SHP77 (cell line): Measurements from ENCODE around the gene SERPINA1.

Source experiments
- DNase-seq, 2 experiments: peaks; one replicate each; lab custom pipeline; 2025; lab: John Stamatoyannopoulos, UW

SERPINA1 gene

DNA sequence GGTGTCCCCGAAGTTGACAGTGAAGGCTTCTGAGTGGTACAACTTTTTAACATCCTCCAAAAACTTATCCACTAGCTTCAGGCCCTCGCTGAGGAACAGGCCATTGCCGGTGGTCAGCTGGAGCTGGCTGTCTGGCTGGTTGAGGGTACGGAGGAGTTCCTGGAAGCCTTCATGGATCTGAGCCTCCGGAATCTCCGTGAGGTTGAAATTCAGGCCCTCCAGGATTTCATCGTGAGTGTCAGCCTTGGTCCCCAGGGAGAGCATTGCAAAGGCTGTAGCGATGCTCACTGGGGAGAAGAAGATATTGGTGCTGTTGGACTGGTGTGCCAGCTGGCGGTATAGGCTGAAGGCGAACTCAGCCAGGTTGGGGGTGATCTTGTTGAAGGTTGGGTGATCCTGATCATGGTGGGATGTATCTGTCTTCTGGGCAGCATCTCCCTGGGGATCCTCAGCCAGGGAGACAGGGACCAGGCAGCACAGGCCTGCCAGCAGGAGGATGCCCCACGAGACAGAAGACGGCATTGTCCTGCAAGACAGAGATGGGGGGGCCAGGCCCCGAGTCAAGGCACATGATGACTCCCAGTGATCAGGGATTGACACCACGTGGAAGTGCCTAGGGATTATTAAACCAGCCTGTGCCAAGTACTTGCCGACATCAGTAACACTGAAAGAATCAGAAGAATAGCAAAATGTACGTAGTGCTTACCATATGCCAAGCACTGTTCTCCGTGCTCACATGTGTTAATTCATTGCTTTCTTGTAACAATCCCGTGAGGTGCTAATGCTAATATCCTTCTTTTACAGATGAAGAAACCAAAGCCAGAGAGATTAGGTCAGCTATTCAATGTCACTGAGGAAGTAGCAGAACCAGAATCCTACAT is 5.4 kb downstream of the SERPINA1 start:
- no peak for DNase-seq

DNA sequence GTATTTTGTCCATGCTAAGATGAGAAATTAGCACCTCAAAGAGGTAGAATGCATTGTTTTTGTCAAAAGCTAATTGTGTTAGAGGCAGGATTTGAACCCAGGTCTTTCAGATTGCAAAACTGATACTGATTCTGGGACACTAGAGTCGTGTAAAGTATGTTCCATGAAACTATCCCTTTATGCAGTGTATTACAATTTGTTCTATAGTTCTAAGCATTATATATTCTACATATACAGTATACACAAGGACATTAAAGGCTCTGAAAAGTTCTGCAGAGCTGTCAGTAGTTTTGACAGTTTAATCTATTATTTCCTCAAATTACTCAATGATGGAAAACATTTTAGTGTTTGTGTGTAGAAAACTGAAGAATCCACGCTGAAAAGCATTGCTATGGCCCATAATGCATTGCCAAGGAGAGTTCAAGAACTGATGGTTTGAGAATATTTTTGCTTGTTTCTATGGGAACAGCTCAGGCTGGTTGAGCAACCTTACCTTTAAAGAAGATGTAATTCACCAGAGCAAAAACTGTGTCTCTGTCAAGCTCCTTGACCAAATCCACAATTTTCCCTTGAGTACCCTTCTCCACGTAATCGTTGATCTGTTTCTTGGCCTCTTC is 6.2 kb downstream of the SERPINA1 start:
- no peak for DNase-seq

DNA sequence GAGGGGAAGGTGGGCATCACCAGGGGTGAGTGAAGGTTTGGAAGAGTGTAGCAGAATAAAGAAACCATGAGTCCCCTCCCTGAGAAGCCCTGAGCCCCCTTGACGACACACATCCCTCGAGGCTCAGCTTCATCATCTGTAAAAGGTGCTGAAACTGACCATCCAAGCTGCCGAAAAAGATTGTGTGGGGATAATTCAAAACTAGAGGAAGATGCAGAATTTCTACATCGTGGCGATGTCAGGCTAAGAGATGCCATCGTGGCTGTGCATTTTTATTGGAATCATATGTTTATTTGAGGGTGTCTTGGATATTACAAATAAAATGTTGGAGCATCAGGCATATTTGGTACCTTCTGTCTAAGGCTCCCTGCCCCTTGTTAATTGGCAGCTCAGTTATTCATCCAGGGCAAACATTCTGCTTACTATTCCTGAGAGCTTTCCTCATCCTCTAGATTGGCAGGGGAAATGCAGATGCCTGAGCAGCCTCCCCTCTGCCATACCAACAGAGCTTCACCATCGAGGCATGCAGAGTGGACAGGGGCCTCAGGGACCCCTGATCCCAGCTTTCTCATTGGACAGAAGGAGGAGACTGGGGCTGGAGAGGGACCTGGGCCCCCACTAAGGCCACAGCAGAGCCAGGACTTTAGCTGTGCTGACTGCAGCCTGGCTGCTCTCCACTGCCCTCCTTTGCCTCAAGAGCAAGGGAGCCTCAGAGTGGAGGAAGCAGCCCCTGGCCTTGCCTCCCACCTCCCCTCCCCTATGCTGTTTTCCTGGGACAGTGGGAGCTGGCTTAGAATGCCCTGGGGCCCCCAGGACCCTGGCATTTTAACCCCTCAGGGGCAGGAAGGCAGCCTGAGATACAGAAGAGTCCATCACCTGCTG is 7.0 kb downstream of the SERPINA1 start:
- DNase-seq, result no peak

DNA sequence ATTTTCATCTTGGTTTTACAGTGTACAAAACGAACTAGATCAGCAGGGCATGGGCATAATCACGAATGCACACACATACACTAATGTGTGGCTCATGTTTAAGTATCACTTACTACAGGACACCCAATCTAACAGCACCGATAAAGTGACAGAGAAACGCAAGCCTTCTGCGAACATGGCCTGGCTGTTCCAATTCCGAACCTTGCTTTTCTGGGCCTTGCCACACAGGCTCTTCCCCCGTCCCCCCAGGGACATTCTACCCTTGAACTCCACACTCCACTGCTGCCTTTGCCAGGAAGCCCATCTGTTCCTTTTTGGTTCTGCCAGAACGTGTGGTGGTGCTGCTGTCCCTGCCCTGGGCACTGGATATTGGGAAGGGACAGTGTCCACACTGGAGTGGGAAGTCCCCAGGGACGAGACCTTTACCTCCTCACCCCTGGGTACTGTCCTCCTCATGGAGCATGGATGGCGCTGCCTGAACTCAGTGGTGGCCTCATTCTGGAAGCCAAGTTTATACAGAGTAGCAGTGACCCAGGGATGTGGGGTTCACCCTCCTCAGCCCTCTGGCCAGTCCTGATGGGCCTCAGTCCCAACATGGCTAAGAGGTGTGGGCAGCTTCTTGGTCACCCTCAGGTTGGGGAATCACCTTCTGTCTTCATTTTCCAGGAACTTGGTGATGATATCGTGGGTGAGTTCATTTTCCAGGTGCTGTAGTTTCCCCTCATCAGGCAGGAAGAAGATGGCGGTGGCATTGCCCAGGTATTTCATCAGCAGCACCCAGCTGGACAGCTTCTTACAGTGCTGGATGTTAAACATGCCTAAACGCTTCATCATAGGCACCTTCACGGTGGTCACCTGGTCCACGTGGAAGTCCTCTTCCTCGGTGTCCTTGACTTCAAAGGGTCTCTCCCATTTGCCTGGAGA is 7.9 kb downstream of the SERPINA1 start:
- no peak for DNase-seq

DNA sequence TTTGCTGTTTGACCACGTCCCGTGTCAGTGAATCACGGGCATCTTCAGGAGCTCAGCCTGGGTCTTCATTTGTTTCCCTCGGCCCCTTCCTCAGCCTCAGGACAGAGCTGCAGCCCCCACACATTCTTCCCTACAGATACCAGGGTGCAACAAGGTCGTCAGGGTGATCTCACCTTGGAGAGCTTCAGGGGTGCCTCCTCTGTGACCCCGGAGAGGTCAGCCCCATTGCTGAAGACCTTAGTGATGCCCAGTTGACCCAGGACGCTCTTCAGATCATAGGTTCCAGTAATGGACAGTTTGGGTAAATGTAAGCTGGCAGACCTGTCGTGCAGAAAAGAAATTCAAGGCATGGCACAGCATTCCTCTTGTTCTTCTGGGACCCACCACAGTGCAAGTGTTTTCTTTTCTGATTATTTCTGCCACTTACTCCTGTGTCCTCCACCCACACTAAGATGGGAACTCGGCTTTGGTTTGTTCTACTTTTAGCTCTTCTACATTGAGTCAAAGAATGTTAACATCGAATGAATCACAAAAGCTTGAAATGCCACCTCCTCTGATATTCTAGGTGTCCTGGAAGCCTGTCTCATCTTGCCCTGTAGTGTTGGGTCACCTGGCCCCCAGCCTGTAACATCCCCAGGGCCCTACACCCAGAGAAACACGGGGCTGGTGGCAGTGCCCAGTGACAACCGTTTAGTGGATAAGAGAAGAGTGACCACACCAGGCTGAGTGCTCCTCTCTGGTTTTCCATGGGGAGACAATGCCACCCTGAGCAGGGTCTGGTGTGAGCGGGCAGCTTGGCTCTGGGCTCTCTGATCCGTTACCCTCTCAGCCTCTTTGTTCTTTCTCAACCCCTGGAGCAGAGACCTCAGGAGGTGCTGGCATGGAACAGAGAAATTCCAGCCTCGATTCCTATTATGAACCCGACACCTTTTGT is 8.8 kb downstream of the SERPINA1 start:
- DNase-seq, result no peak

DNA sequence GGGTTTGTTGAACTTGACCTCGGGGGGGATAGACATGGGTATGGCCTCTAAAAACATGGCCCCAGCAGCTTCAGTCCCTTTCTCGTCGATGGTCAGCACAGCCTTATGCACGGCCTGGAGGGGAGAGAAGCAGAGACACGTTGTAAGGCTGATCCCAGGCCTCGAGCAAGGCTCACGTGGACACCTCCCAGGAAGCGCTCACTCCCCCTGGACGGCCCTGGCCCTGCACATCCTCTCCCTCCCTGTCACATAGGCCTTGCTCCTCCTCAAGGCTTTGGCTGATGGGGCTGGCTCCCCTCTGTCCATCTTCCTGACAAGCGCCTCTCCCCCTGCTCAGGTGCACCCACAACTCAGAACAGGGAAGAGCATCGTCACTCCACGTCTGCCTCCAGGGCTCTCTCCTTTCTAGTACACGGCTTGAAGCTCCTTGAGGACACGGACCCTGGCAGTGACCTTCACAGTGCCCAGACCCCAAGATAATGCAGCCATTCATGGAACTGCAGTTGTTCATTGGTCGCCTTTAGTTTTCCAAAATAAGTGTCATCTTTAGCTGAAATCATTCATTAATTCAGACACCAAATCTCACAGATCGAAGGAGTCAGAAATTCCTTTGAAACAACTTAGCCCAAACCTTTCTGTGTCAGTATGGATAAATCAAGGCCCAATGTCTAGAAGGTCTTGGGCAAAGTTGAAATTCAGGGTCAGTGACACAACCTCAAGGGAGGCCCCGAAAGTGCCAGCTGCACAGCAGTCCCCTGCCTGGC is 9.7 kb downstream of the SERPINA1 start:
- no peak for DNase-seq

DNA sequence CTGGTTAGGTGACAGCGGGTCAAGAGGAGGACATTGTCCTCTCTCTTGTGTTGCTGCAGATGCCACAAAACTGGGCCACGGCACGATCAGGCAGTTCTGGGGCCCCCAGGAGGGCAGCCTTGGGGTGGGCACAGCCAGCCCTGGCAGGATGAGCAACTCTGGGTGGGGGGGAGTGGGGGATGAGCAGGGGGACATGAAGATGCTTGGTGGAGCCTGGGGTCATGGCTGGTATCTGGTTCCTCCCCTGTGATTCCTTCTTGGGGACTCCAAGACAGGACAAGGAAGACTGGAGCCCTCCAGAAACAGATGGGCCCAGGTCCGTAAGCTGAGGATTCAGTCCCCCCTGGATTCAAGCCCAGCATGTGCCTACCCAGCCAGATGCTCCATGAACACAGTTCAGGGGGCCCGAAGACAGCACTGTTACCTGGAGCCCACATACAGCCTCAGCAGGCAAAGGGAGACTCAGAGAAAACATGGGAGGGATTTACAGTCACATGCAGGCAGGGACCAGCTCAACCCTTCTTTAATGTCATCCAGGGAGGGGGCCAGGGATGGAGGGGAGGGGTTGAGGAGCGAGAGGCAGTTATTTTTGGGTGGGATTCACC is 10.4 kb downstream of the SERPINA1 start:
- no peak for DNase-seq

DNA sequence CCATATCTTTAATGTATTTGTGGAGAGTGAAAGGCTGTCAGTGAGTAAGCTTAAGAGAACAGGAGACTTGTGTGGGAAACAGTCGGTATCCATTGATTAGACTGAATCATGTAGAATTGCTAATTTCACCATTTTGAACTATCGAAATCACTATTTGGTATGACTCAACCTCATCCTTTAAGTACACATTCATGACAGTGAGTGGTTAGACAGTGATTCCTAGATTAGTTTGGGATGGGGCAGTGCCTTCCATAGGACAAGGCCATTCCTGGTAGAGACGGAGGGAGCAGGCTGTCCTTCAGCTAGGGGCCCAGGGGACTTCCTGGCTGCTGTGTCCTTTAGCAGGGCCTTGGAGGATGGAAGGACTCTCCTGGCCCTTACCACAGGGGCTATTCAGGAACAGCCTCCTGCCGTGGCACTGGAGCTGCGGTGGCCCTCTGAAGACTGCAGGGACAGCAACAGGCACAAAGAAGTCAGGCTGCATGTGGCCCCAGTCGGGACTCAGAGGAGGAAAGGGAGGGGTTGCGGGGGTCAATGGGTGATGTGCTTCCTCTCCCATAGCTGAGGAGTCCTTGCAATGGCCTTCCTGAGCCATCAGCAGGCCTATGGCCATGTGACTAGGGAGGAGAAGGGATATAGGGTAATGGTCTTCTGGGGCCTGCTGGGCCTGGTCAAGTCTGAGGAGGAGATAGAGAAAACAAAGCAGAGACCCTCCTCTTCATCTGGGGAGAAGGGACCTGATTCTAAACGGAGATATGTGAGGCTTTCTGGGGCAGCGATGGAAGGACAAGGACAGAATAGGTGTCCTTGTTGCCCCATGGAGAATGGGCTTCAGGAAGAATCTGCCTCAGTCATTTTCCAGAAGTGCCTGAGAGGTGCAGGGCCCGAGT is 11.2 kb downstream of the SERPINA1 start:
- DNase-seq, result no peak

DNA sequence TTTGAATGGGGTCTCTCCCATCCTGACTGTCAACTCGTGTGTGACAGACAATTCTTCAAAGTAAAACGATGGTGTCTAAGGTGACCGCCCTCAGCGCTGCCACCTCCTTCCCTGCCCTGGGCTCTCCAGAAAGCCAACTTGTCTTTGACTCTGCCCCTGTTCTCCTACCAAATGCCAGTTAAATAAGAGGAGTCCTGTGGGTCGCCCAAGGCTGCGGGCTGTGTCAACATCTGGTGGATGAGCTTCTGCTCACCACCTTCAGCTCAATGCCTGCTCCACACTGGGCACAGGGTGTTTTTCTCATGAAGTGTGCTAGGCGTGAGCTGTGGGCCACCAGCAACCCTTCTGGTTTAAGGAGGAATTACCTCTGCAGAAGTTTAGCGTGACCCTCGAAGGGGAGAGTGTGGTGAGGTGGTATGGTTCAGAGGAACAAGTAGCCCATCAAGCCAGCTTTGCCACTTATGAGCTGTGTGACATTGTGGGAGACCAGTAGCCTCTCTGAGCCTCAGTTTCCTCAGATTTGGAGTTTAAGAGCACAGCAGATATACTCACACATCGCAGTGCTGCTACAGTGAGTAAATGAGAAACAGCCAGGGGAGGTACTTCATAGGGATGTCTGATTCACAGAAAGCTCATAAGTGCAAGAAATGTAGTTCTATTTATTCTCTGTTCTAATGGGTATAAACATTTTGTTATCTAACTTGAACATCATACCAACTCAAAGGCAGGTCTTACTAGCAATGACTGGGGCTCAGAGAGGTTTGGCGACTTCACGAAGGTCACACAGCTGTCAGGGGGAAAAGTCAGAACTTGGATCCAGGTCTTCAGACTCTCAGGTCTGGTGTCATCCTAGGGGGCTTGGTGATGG is 12.1 kb downstream of the SERPINA1 start:
- DNase-seq, result no peak

DNA sequence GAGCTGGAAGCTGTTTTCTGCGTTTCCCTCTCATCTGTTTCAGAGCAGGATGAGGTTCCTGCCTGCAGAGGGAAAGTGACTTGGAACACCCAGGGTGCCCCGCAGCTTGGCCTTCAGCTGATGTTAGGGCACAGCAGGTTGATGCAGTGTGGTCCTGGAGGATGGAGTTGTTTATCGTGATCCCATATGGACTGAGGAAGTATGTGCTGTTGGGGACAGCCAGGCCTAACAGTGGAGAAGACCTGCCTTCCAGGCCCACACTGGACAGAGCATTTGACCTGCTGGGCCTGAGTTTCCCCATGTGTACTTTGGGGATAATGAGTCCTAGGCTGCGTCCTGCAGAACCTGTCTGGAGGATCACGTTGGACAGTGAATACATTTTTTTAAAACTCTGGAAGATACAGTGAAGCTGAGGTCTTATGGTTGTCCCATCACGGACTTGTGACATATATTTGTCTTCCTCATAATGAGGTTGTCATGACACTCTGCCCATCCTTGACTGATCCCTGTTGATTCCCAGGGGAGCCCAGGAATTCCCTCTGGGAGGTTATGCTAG is 12.8 kb downstream of the SERPINA1 start:
- DNase-seq, result no peak

DNA sequence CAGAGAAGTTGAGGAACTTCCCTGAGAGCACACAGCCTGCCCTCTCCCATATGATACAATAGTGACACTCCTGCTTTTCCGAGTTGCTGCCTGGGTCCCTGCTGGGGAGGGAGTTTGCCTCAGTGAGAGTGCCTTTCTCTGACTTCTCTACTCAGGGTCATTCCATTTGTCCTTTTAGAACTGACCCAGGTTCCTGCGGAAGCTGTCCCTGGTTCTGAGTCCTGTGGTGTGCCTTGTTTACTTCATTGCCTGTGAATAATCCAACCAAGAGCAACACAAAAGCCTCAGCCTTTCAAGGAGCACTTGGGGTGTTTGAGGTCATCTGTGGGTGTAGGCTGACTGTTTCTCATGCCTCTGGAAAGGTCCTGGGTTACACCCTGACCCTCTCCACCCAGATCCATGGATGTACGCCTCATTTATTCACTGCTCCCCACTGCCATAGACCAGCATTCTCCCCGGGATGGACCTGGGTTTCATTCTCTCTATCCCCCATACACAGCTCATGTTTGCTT is 13.6 kb downstream of the SERPINA1 start:
- no peak for DNase-seq

DNA sequence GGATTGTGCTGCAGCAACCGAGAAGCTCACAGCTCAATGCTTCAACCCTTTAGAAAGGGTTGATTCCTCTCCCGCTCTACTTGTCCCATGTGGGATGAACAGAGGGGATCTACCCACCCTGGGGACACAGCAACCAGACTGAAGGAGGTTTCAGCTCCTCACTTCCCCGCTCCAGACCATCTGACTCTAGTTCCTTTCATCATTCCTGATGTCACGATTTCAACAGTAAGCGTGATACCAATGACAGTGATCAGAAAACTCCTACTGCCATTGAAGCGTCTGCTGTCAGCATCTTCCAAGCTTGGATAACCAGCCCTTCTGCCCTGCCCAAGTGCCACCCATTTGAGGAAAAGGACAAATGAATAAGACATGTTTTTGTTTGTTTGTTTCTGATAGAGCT is 14.3 kb downstream of the SERPINA1 start:
- DNase-seq, result no peak

DNA sequence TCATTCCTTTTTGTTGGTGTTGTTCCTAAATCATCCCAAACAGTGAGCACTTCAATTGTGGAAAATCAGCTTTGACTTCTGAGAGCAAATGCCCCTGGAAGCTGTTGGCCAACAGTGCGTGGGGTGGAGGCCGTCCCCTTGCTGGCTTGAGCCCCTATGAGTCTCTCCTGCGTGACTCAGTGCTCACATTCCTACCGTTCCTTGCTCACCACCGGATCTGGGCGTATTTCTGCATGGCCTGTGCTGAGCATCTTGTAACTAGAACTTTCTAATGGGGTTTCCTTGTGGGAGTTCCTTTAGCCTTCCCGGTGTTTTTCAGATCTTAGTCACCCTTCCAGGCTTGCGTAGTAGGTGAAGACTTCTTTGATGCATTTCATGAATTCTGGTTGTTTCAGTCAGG is 14.7 kb downstream of the SERPINA1 start:
- DNase-seq, result no peak

DNA sequence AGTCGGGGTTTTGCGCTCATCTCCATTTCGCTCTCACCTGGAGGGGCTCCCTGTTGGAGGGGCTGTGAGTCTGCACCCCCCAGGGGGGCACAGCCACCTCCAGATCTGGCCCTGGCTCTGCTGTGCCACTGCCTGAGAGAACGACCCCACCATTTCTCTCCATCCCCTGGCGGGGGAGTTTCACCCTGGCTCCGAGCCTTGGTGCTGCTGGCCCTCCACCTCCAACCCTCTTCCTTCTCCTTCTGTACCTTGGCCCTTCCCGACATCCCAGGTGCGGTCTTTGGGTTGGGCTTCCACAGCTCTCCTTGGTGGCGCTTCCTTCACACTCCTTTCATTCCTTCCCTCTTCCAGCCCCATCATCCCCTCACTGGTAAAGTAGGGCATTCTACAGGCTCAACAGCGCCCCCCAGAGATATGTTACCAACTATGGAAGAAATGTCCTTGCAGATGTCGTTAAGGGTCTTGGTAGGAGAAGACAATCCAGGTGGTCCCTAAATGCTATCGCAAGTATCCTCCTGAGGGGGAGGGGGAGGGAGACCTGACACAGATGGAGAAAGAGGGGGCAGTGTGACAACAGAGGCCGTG is 16.3 kb downstream of the SERPINA1 start:
- DNase-seq, result no peak

DNA sequence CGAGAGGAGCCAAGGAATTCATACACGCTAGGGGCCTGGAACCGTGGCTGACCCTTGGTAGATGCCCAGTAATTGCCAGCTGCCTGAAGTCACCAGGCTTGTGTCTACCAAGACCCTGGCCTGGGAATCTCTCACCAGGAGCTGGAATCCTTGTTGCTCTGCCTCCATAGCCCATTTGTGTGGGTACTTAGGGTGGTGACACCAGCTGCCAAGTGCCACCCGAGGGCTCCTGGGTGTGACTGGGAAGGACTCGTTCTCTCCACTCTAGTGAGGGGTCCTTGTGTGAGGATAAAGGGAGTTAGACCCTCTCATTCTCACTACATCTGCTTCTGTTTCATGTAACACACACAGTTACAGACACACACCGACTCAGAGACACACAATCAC is 17.9 kb downstream of the SERPINA1 start:
- DNase-seq, result no peak
